ENCODE measurements around the gene VPS35L. TPM values are rescaled to one million over a fixed set of nuclear protein-coding genes. Genes with fewer than 3 reads are reported as not detected.

VPS35L gene
- total RNA-seq, 1 experiment from 2014 or later, result 11.7 TPM

DNA sequence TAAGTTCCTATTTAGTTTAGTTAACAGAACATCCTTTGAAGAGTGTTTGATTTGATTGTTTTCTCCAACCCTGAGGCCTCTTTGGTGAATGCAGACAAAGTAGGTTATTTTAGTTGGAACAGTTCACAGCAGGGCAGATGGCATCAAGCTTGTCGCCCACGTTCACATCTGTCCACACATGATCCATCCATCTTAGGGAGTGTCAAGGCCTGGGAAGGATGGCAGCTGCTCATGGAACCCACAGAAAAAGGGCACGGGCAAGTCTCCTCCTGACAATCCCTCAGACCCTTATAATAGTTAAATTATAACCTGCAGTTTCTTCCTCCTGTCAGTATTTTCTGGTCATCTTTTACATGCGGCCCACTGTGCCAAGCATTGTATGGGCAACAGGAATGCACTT, 102.3 kb downstream of the VPS35L start:
- Histone ChIP-seq H3K79me2 (ENCODE audit: low read depth) (no peaks in the 10 kb centered on the region), H3K27me3 (ENCODE audit: insufficient read depth, low read depth) (no peaks in the 10 kb centered on the region), H2AFZ (no peak overlapping the region), H3K4me3 (no peak overlapping the region), H3K4me1 (replicated peaks; ENCODE audit: insufficient read depth) (no peaks in the 10 kb centered on the region), H3F3A (ENCODE audit: insufficient read depth, low read depth) (no peaks in the 10 kb centered on the region), H3K9me3 (ENCODE audit: insufficient read depth, low read depth) (no peaks in the 10 kb centered on the region), H3K4me2 (no peak overlapping the region), H3K36me3 (ENCODE audit: low read depth) (no peaks in the 10 kb centered on the region), H3K9me2 (ENCODE audit: insufficient read depth) (no peaks in the 10 kb centered on the region), H3K27ac (no peak overlapping the region), H4K20me1 (ENCODE audit: insufficient read depth) (no peaks in the 10 kb centered on the region)
- ChIA-PET CTCF (no interaction called here), POLR2A (ENCODE audit: unreplicated experiment) (interaction anchor here (0.7 kb wide), 1 partner anchor 91 kb away, joined by 6 read pairs; no protein-coding TSS in a partner anchor)
- no peak for TF ChIP-seq EZH2 (IDR thresholded peaks at IDR 0.05; ENCODE audit: low read depth)
- TF ChIP-seq, protein P1, sequence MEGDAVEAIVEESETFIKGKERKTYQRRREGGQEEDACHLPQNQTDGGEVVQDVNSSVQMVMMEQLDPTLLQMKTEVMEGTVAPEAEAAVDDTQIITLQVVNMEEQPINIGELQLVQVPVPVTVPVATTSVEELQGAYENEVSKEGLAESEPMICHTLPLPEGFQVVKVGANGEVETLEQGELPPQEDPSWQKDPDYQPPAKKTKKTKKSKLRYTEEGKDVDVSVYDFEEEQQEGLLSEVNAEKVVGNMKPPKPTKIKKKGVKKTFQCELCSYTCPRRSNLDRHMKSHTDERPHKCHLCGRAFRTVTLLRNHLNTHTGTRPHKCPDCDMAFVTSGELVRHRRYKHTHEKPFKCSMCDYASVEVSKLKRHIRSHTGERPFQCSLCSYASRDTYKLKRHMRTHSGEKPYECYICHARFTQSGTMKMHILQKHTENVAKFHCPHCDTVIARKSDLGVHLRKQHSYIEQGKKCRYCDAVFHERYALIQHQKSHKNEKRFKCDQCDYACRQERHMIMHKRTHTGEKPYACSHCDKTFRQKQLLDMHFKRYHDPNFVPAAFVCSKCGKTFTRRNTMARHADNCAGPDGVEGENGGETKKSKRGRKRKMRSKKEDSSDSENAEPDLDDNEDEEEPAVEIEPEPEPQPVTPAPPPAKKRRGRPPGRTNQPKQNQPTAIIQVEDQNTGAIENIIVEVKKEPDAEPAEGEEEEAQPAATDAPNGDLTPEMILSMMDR (conservative IDR thresholded peaks at IDR 0.05), result no peak
- DNase-seq, result no peak
- intact Hi-C loops (cut with micrococcal nuclease; ENCODE audit: unreplicated experiment), result no loop called here
- no TSS peak for BruUV-seq (replicated peaks)

DNA sequence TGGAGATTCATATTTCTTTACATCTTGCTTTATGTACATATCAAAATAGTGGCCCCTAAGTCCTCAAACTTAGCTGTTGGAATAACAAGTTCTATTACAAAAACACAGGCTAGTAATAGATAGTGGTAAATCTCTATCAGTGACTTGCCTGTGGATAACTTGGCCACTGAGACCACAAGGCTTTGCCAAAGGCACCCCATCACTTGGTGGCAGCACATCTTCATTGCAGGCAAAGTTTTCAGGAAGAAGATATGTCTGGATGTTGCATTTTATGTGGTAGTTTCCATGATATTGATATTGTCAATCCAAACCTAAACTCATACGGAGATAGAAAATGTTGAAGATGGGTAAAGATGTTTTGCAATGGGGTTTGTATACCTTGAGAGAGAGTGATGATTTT, 104.1 kb downstream of the VPS35L start:
- DNase-seq, result no peak
- CTCF ChIA-PET, result no interaction called here

DNA sequence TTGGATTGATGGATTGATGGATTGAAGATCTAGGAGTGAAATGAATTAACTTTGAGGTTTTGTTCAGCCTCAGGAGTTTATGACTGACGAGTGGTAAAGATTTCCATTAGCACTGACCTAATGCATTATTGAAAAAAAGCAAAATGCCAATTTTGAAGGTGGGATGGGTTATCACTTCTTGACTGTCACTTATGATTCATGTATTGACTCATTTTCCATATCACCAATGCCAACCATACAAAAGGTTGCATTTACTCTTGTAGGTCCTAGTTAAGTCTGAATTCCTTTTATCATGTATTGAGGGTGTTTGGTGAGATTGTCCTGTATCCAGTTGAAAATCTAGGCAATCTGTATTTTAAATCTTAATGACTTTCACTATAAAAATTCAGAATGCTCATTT, 104.9 kb downstream of the VPS35L start:
- Histone ChIP-seq H3K27me3 (ENCODE audit: insufficient read depth, low read depth) (no peaks in the 10 kb centered on the region), H3K27ac (no peak overlapping the region), H3K9me2 (ENCODE audit: insufficient read depth) (no peaks in the 10 kb centered on the region), H3K79me2 (ENCODE audit: low read depth) (no peaks in the 10 kb centered on the region), H3K9me3 (ENCODE audit: insufficient read depth, low read depth) (no peaks in the 10 kb centered on the region), H3K4me1 (replicated peaks; ENCODE audit: insufficient read depth) (no peaks in the 10 kb centered on the region), H4K20me1 (ENCODE audit: insufficient read depth) (no peaks in the 10 kb centered on the region), H3K36me3 (ENCODE audit: low read depth) (no peaks in the 10 kb centered on the region), H3F3A (ENCODE audit: insufficient read depth, low read depth) (no peaks in the 10 kb centered on the region), H3K4me3 (no peak overlapping the region), H3K4me2 (no peak overlapping the region), H2AFZ (no peak overlapping the region)
- intact Hi-C loops (cut with micrococcal nuclease; ENCODE audit: unreplicated experiment), result no loop called here
- DNase-seq, result no peak
- BruUV-seq (replicated peaks), result no TSS peak
- TF ChIP-seq, protein P1 (conservative IDR thresholded peaks at IDR 0.05), result no peak
- no peak for TF ChIP-seq EZH2 (IDR thresholded peaks at IDR 0.05; ENCODE audit: low read depth)
- ChIA-PET CTCF (no interaction called here), POLR2A (ENCODE audit: unreplicated experiment) (no interaction called here)

More for the DNA sequence above, 104.1 kb downstream of the VPS35L start:
- no peak overlapping the region for H3K4me3 ChIP-seq
- H3F3A ChIP-seq (ENCODE audit: insufficient read depth, low read depth), result no peaks in the 10 kb centered on the region
- H3K36me3 ChIP-seq (ENCODE audit: low read depth), result no peaks in the 10 kb centered on the region
- H3K9me2 ChIP-seq (ENCODE audit: insufficient read depth), result no peaks in the 10 kb centered on the region
- POLR2A ChIA-PET (ENCODE audit: unreplicated experiment), result no interaction called here
- TF ChIP-seq EZH2 (IDR thresholded peaks at IDR 0.05; ENCODE audit: low read depth), result no peak
- TF ChIP-seq, protein P1 (conservative IDR thresholded peaks at IDR 0.05), result no peak
- H4K20me1 ChIP-seq (ENCODE audit: insufficient read depth), result no peaks in the 10 kb centered on the region
- intact Hi-C loops (cut with micrococcal nuclease; ENCODE audit: unreplicated experiment), result no loop called here
- no peaks in the 10 kb centered on the region for H3K79me2 ChIP-seq (ENCODE audit: low read depth)
- BruUV-seq (replicated peaks), result no TSS peak
- no peak overlapping the region for H2AFZ ChIP-seq
- no peak overlapping the region for H3K4me2 ChIP-seq
- no peaks in the 10 kb centered on the region for H3K27me3 ChIP-seq (ENCODE audit: insufficient read depth, low read depth)
- H3K27ac ChIP-seq, result no peak overlapping the region
- no peaks in the 10 kb centered on the region for H3K9me3 ChIP-seq (ENCODE audit: insufficient read depth, low read depth)
- no peaks in the 10 kb centered on the region for H3K4me1 ChIP-seq (replicated peaks; ENCODE audit: insufficient read depth)
